Fibroblast of villous mesenchyme (primary cell): ENCODE measurements around the gene NCAPH2. TPM values are rescaled to one million over a fixed set of nuclear protein-coding genes. Genes with fewer than 3 reads are reported as not detected.
"Not testable (repeated sequence)": the region's sequence is repeated elsewhere in the genome, so short reads cannot be mapped to it uniquely, and the experiment has no call there.

ENCODE experiments used
- DNase-seq: peaks from one replicate; pipeline ENCODE4 v3.0.0-alpha.2; 2010; ENCODE audit warnings: low read depth
- H3K4me3 ChIP-seq: 2 replicates; pipeline ENCODE4 v1.5.1; 2011; ENCODE audit warnings: low read depth, mild to moderate bottlenecking, low read length
- CTCF ChIP-seq: IDR thresholded peaks from 2 replicates; pipeline ENCODE4 v1.5.1; 2012; ENCODE audit warnings: low read depth, mild to moderate bottlenecking, low read length; ENCODE audit not compliant: insufficient read depth
- total RNA-seq: library from RNA; depleted of rRNA; stranded (reverse); fragments of >200 nt; gene quantifications from 2 replicates; pipeline ENCODE4 v1.2.3, GENCODE V29; 2012

The NCAPH2 gene
- total RNA-seq, 1 donor: 27.2 TPM

DNA sequence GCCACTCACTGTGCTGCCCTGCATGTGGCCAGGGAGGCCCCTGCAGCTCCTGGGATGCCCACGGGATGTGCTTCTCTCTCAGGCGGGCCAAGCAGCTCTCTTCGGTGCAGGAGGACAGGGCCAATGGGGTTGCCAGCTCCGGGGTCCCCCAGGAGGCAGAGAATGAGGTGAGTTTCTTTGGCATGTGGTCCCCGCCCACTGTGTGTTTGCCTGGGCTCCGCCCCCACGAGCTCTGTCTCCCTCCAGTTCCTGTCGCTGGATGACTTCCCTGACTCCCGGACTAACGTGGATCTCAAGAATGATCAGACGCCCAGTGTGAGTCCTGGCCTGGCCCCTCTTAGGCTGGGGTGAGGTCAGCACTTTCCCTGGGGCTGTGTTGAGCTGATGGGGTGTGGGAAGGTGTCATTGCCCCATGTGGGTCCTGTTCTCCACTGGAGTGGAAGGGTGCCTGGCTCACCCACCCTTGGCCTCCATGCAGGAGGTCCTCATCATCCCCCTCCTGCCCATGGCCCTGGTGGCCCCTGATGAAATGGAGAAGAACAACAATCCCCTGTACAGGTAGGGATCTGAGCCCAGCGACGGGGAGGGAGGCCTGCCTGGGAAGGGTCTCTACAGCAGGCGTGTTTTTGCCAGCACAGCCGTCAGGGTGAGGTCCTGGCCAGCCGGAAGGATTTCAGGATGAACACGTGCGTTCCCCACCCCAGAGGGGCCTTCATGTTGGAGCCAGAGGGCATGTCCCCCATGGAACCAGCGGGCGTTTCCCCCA is 9.7 kb downstream of the NCAPH2 start:
- no peak for TF ChIP-seq CTCF
- no peak for DNase-seq
- no peak overlapping the region for H3K4me3 ChIP-seq

GRCh38 chr22:50518606-50519005 is 10.6 kb downstream of the NCAPH2 start:
- no peak overlapping the region for H3K4me3 ChIP-seq
- DNase-seq: no peak
- no peak for TF ChIP-seq CTCF

GRCh38 chr22:50519151-50519550 is 11.1 kb downstream of the NCAPH2 start:
- no peak for TF ChIP-seq CTCF
- H3K4me3 ChIP-seq: no peak overlapping the region
- no peak for DNase-seq

- DNase-seq, H3K4me3 ChIP-seq: not testable (repeated sequence)
Observed at GRCh38 chr22:50520184-50520583, 12.2 kb downstream of the NCAPH2 start.

- TF ChIP-seq CTCF: no peak
- no peak overlapping the region for H3K4me3 ChIP-seq
- no peak for DNase-seq
Observed at GRCh38 chr22:50520826-50521453, 12.9 kb downstream of the NCAPH2 start.

DNA sequence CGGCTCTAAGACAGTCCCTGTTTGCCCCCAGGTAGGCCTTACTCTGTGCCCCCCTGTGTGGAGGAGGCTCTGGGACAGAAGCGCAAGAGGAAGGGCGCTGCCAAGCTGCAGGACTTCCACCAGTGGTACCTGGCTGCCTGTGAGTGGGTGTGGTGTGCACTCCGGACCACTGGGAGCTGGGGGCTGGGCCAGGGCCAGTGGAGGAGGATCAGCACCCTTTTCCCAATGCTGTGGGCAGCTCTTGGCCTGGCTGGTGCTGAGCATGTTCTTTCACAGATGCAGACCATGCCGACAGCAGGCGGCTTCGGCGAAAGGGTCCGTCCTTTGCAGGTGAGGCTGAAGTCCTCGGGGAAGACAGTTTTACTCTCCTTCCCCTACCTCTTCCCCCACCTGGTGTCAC is 13.7 kb downstream of the NCAPH2 start:
- no peak for DNase-seq
- TF ChIP-seq CTCF: no peak
- no peak overlapping the region for H3K4me3 ChIP-seq

DNA sequence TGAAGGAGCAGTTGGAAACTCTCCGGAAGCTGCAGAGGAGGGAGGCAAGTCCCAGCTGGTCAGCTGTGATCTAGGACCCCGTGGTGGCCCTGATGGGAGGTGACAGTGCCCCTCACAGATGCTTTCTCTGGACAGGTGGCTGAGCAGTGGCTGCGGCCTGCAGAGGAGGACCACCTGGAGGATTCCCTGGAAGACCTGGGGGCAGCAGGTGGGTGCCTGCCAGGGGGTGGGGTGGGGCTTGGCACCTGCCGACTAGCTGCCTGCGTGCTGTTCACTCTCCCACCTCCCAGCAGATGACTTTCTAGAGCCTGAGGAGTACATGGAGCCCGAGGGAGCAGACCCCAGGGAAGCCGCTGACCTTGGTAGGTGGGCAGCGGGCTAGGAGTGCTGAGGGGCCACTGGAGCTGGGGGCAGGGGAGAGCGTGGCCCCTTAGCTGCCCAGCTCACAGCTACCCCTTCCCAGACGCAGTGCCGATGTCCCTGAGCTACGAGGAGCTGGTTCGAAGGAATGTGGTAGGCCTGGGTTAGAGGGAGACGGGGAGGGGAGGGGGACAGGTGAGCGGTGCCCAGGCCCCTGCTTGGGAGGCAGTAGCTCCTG is 14.3 kb downstream of the NCAPH2 start:
- H3K4me3 ChIP-seq: no peak overlapping the region

More for the DNA sequence above, 14.3 kb downstream of the NCAPH2 start:
- no peak for DNase-seq
- no peak for TF ChIP-seq CTCF
